GM19455 (cell line): ENCODE data around the gene COL13A1.

Source experiments
- ATAC-seq: cut with Tn5 transposase; IDR thresholded peaks from one replicate; pipeline ENCODE4 v1.9.1; 2021; ENCODE audit not compliant: unreplicated experiment

The COL13A1 gene

GRCh38 chr10:69961881-69962745 lies 160.4 kb downstream of the COL13A1 start:
- no peak for ATAC-seq

DNA sequence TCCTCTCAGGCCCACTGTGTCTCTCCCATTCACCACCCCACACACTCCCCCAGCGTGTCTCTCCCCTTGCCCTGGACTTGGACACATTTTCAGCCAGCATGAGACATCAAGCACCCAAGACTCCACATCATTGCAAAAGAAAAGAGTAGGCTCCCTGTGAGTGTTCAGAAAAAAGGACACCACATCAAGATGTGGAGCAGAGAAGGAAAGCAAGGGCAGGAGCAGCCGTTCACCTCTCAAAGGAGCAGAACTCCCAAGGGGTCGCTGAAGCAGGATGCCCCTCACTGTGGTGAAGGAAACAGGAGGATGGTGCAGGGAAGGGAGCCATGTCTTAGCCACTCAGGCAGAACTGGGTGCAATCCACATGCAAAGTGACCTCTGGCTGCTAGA lies 161.0 kb downstream of the COL13A1 start:
- ATAC-seq, result no peak

GRCh38 chr10:69963178-69963834 lies 161.6 kb downstream of the COL13A1 start:
- no peak for ATAC-seq

DNA sequence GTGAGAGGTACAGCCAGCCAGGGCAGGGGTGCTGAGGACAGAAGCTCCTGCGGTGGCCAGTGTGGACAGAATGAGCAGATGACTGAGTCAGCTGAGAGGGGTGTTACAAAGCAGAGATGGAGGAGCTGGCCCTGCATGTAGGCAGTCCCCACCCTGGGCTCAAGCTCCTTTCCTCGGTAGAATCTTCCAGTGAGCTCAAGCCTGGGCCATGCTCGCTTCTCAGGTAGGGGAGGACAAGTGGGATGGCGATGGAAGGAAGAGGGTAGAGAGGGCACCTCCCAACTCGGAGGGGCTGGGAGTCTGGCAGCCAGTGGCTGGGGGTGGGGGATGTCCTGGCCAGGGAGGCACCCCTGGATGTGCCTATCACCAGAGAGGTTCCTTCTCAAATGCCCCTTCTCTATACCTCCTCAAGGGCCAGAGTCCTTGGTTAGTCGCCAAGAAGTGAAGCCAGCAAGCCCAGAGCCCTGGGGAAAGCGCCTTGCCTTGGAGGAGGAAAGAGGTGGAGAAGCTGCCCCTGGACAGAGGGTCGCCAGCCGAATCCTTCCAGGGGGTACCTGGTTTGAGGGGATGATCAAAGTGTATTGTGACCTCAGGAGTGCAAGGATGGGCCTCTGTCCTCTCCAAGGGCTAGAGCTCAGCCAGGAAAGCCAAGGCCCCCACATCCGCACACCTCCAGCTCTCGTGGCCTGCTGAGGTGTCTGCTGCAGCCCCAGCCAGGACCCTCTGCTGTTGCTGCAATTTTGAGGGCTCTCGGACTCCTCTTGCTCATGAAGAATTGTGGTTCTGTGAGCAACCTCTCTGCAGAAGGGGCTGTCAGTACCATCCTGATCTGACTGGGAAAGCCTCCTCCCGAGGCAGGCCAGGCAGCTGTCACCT lies 162.4 kb downstream of the COL13A1 start:
- no peak for ATAC-seq

DNA sequence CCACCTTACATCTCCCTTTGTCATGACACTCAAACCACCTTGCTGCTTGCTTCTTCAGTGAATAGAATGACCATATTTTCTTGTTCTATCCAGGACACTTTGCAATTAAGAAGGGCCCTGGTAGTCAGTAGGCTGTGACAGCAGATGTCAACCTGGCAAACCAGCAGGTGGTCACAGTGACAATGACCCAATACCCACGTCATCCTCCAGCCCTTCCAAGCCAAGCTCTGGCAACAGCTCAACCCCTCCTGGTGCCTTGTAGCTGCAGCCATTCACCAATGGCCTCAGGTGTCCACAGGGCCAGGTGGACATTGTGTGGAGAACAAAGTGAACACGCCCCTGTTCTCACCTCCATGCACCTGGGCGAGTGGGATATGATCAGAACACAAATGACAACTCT lies 163.4 kb downstream of the COL13A1 start:
- ATAC-seq, result no peak

DNA sequence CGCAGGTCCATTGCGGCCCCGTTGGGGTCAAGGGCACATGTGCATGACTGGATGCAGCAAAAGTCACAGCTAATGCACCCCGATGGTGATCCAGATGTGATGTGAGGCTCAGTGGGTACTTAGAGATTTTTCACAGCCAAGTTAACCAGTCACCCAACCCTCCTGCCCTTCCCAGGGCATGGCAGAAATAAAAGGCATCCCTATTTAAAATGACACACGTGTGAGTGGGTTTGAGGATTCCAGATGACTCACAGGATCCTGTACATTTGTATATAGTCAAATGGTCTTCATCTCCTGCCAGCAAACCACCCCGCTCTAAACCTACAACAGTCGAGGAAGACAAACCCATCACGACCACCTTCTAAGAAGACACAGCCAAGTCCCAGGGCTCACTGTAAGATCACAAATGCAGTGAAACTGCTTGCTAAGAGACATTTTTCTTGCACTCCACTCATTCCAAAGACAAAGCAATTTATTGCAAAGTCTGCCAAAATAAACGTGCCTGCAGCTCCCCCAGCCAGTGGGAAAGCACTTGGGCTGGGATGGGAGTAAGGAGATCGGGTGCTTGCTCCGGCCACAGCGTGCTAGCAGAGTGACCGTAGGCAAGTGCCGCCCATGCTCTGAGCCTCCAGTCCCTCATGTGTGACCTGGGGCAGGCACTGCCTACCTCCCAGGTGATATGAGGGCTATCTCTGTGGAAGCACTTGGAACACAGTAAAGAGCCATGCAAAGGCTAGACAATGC lies 164.4 kb downstream of the COL13A1 start:
- ATAC-seq, result no peak

DNA sequence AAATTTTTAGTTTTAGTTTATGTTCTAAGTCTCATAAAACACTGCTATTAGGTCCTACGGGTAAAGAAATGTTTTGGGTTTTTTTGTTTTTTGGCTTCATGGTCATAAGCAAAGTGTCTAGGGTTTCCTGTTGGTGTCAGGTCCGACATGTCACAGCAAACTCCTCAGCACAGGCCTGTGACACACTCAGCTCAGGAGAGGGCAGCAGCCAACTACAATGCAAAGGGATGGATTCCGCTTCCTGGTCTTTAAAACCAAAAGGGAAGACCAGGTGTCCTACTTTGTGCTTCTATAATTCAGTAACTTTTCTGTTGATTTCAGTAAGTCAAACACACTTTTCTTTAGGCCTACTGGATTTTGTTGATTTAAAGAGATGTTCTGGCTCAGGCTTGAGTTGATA lies 167.1 kb downstream of the COL13A1 start:
- no peak for ATAC-seq

DNA sequence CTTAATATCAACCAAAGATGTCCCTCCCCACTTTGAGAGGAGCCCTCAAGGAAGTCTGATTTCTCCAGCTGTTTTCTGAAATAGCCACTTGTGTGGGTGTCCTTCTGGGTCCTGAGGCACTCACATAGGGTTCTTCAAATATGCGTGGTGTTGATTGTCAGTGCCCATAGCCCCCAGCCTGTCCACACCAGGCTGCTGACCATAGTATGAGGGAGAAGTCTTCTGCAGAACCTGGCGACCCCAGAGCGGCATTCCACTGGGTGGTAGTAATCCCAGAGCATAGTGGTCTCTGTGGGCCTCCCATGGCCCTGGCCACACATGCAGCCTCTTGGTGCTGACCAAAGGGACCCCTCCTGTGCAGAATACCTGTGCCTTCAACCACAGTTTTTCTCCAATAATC lies 168.3 kb downstream of the COL13A1 start:
- ATAC-seq, result no peak

DNA sequence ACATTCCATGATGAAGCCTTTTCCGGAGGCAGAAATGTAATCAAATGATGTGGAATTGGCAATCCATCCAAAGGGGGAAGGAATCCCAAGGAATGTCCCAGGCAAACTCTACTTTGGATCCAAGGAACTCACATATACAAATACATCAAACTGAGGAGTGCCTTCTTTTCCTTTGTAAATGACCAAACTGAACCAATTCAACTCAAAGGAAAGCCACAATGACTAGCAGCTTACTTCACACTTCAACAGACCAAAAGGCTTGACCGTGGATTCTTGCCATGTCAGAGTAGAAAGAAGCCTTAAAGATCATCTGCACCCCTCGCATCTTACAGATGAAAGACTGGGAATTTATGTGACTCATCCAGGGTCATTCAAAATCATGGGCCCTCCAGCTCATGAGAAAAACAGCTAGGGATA lies 171.3 kb downstream of the COL13A1 start:
- no peak for ATAC-seq

- no peak for ATAC-seq
These were observed 172.0 kb downstream of the COL13A1 start for GRCh38 chr10:69973678-69974077.

DNA sequence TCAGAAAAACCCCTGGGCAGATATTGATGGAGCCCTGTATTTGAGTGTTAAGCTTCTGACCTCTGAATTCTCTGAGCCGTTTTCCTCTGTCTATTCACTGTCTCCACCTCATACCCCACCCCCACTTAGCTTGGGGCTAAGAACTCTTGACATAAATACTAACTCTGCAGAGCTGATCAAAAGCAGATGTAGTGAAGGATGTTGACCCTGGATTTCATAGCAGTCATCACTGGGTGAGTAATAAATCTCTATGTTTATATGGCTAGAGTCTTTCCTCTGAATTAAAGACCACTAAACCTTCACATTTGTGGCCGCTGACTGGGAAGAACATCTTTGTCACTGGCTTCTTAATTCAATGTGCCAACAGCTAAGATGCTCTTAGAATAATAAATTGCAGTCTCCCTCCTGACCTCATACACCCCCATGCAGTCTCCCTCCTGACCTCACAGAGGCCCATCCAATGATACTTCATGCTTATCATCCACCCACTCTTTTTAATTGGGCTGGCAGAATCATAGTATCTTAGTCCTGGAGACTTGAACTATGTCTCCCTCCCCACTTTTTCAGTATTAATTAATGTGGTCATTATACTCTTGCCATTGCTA lies 172.9 kb downstream of the COL13A1 start:
- no peak for ATAC-seq

DNA sequence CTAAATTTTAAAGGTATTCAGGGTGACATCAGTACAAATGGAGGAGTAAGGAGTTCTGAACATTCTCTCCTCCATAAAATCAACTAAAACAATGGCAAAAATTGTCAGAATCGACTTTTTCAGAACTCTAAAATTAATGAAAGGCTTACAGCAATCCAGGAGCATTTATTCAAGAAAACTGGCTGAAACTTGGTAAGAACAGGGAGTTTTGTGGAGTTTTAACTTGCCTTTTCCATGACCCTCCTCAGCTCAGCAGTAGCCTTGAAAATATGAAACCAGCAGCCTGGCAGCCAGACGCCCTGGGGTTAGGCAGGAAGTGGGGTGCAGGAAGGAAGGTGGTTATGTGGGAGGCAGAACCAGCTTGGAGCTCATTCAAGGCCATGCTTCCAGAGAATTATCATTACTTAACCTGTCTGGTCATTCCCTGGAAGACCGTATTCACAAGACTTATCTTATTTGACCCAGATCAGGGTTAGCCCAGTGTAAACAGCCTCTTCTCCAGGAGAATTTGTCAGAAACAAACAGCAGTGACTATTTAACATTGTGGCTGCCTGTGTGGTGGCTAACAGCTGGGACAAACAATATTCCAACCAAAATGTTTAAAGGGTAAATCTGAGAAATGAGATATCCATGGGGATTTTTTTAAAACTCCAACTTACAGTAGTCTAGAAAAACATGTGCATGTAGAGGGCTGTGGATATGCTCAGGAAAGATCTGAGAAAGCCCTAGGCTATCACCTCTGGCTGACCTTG lies 175.3 kb downstream of the COL13A1 start:
- ATAC-seq, result no peak

DNA sequence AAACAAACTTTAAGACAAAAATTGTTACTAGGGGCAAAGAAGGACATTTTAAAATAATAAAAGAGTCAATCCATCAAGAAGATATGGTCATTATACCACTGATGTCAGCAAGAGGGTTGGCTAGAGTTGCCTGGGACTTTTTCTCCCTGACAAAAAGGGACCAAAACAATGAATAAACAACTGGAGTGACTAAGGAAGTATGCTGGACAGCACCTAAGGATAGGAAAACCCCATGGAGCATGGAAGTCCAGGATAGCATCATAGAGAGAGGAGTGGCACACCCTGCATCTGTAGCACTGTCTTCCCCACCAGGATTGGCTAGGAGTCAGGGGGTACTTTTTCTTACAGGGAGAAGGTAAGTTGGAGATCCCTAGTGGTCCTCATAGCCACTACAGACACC lies 177.5 kb downstream of the COL13A1 start:
- ATAC-seq, result no peak

DNA sequence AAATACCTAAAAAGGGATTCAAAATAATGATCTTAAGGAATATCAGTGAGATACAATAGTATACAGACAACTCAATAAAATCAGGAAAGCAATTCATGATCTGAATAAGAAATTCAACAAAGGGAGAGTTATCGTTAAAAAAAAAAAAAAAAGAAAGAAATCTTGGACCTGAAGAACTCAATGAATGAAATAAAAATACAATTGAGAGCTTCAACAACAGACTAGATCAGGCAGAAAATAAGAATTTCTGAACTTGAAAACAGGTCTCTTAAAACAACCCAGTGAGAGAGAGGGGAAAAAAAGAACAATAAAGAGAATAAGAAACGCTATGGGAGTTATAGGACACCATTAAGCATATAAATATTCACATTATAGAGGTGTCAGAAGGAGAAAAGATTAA lies 179.0 kb downstream of the COL13A1 start:
- no peak for ATAC-seq

- ATAC-seq, result no peak
These were observed 186.4 kb downstream of the COL13A1 start for GRCh38 chr10:69988094-69988493.

GRCh38 chr10:69991151-69991550 lies 189.4 kb downstream of the COL13A1 start:
- ATAC-seq, result no peak

DNA sequence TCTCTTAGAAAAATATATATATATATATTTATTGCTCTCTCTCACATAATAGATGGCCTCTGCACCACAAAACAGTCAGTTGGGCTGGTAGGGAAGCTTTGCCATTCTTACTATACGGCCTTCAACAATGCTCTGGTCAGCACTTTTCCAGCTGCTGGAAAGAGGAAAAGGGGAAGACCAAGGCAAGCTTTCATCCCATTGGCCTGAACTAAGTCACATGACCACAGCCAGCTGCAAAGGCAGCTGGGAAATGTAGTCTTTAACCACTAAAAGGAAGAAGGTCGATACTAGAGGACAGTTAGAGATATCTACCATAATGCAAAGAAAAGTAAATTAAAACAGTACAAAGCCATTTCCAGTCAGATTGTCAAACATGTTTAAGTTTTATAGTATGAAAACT lies 192.6 kb downstream of the COL13A1 start:
- ATAC-seq, result no peak

DNA sequence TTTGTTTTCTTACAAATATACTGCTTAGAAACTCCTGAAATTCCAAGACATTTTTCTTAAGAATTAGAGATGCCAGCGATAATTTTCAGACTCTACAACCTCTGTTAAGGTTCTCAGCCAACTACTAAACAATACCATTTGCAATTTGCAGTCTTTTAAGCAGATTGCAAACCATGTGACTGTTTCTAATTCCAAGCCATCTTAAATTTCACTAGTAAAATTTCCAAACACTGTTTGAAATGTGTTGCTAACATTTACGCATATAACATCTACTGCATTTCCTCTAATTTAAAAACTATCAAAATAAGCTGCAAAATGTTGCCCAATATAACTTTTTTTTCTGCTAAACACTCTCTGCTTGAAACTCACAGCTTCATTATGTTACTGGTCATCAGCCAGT lies 194.9 kb downstream of the COL13A1 start:
- no peak for ATAC-seq

DNA sequence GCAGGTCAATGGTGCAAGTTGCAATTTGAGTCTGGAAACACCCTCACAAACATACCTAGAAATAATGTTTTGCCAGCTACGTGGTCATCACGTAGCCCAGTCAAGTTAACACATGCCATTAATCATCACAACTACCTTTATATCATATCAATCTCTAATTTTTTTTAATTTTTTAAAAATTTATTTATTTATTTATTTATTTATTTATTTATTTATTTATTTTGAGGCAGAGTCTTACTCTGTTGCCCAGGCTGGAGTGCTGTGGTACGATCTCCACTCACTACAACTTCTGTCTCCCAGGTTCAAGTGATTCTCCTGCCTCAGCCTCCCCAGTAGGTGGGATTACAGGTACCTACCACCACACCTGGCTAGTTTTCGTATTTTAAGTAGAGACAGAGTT lies 198.6 kb downstream of the COL13A1 start:
- ATAC-seq, result no peak
